Ovary (tissue), 9 donors: ENCODE results near the gene PCID2. TPM values are rescaled to one million over a fixed set of nuclear protein-coding genes. Genes with fewer than 3 reads are reported as not detected.

ENCODE experiments used
- DNase-seq, 5 donors: peaks; one replicate each; pipeline ENCODE4 v3.0.0-alpha.2; 2019 to 2020
- H3K27ac ChIP-seq, 2 donors: fragments of 200-600 bp; one replicate each; pipeline versions ENCODE4 v1.5.1 to v1.8.0; 2019 to 2022
- H3K27me3 ChIP-seq: fragments of 200-600 bp; one replicate; pipeline ENCODE4 v1.8.0; 2022
- H3K36me3 ChIP-seq: fragments of 200-600 bp; sonication (generic); one replicate; pipeline ENCODE4 v1.5.1; 2019
- H3K4me1 ChIP-seq: one replicate; pipeline ENCODE4 v1.8.1; 2013; ENCODE audit warnings: mild to moderate bottlenecking, moderate library complexity; ENCODE audit not compliant: insufficient read depth
- H3K4me3 ChIP-seq: fragments of 200-600 bp; sonication (generic); one replicate; pipeline ENCODE4 v1.5.1; 2017
- H3K9me3 ChIP-seq, 2 donors: fragments of 200-600 bp in 1 of 2; sonication (generic) in 1 of 2; one replicate each; pipeline versions ENCODE4 v1.5.1 to v1.8.1; 2013 to 2019; ENCODE audit warnings: mild to moderate bottlenecking in 1 of 2, moderate library complexity in 1 of 2
- EP300 ChIP-seq: sonication (generic); formaldehyde crosslinking; IDR thresholded peaks from one replicate; pipeline ENCODE4 v1.6.1; 2017; ENCODE audit warnings: antibody characterized with exemption
- POLR2A ChIP-seq: fragments of 450-650 bp; IDR thresholded peaks from one replicate; pipeline ENCODE4 v1.6.1; 2017; ENCODE audit warnings: antibody characterized with exemption, mild to moderate bottlenecking, moderate library complexity
- WGBS, 3 donors: extraction: QIAGEN DNeasy Blood & Tissue Kit in 1 of 3; methylation state at CpG; one replicate each; pipeline versions ENCODE4 v1.1.5 to v1.1.7; 2013 to 2017; 5-methylcytosine and 5-hydroxymethylcytosine counted together
- intact Hi-C, 4 donors: fragments of 100-400 bp; cut with DNase I; formaldehyde crosslinking; loops; one replicate each; pipeline versions ENCODE4 v1.11.0 to v1.15.1; 2022 to 2023
- polyA plus RNA-seq, 2 donors: library from polyadenylated mRNA; stranded (reverse); fragments of 200-250 nt in 1 of 2; fragments of 350-450 nt in 1 of 2; fragmentation: Illumina TruSeq in 1 of 2; extraction: RNeasy Lipid Tissue Mini Kit (QIAGEN cat#74804) in 1 of 2; gene quantifications; one replicate each; pipeline ENCODE4 v1.2.3, GENCODE V29; 2013 to 2014
- small RNA-seq: library from RNA; depleted of rRNA; stranded (forward); fragments of <200 nt; gene quantifications from one replicate; pipeline ENCODE3, GENCODE V24; 2016
- total RNA-seq, 7 donors: library from RNA; depleted of rRNA in 2 of 7; stranded (reverse); fragments of >200 nt in 2 of 7; fragmentation: NEBNext Ultra II Directional in 3 of 7; extraction: Animal tissue kit (Norgen Biotek cat#: 25700) in 3 of 7; gene quantifications; one replicate each; pipeline versions ENCODE4 v1.1.0 to v1.2.4, GENCODE V29; 2016 to 2023
- TF ChIP-seq, protein P1 (sequence below), 3 donors: fragments of 450-650 bp in 2 of 3; fragments of 200-600 bp in 1 of 3; IDR thresholded peaks; one replicate each; pipeline versions ENCODE4 v1.5.1 to v1.8.0; 2016 to 2022; ENCODE audit warnings: antibody characterized with exemption in 3 of 3, mild to moderate bottlenecking in 1 of 3
- donor health status: DM: no; HTN: no; CAD: no; lungs with moderate emphysema.
- donor health status: DM: no; HTN: no; CAD: no.
- donor health status: Bipolar disorder and iron deficiency.
- donor health status: DM: yes; HTN: yes; CAD: no.
- donor health status: DM: no; HTN: no; CAD: no.
- donor health status: DM: yes; HTN: yes; CAD: no.

PCID2 gene
- total and polyA plus RNA-seq, 9 donors, result 43.5 to 56.2 (median 53.5) TPM

DNA sequence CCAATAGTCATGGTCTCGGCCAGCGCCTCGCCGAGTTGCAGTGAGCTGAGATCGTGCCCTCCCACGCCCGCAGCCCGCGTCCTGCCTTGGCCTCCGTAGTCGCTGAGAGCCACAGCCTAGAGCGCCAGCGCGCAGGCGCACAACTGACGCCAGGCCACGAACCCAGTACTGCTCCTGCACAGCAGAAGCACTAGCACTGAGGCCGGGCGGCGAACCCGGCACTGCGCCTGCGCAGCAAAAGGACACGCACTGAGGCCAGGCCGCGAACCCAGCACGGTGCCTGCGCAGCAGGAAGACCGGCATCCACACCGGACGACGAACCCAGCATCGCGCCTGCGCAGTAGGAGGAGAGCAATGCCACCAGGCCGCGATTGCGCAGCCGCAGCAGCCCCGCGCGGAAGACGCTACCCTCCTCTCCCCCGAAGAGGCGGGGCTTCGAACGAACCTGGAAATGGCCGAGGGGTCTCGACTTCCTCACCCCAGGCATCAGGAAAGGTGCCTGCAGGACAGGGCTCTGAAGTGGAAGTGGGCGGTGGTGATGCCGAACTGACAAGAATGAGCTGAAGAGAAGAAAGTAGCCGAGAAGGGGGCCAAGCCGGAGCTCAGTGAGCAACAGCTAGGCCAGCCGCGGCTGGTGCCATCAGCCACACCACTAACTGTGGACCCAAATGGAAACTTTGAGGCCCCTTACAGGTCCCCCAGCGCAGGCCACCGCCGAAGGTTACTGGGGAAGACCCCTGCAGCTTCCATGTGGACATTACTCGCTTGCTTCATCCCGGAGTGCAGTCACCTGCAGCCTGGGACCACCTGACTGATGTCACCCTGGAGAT, 78.3 kb downstream of the PCID2 start:
- no peaks in the 10 kb centered on the region for H3K9me3 ChIP-seq
- H3K27me3 ChIP-seq, result no peaks in the 10 kb centered on the region
- H3K36me3 ChIP-seq, result no peaks in the 10 kb centered on the region
- no peak overlapping the region for H3K4me3 ChIP-seq
- H3K4me1 ChIP-seq, result peaks cover 5% of the 10 kb centered on the region
- TF ChIP-seq EP300 (no peak), POLR2A (no peak)
- TF ChIP-seq, protein P1, sequence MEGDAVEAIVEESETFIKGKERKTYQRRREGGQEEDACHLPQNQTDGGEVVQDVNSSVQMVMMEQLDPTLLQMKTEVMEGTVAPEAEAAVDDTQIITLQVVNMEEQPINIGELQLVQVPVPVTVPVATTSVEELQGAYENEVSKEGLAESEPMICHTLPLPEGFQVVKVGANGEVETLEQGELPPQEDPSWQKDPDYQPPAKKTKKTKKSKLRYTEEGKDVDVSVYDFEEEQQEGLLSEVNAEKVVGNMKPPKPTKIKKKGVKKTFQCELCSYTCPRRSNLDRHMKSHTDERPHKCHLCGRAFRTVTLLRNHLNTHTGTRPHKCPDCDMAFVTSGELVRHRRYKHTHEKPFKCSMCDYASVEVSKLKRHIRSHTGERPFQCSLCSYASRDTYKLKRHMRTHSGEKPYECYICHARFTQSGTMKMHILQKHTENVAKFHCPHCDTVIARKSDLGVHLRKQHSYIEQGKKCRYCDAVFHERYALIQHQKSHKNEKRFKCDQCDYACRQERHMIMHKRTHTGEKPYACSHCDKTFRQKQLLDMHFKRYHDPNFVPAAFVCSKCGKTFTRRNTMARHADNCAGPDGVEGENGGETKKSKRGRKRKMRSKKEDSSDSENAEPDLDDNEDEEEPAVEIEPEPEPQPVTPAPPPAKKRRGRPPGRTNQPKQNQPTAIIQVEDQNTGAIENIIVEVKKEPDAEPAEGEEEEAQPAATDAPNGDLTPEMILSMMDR (IDR thresholded peaks at IDR 0.05), result no peak
- peak in 4 of 5 donors; percentile 21 to 71 (median 53) for DNase-seq
- H3K27ac ChIP-seq, result no peak overlapping the region
- intact Hi-C loops, result no loop called here
- WGBS, 3 donors, result 32 to 54% (median 35%) methylated on average over 47 to 60 of the region's 60 CpGs

DNA sequence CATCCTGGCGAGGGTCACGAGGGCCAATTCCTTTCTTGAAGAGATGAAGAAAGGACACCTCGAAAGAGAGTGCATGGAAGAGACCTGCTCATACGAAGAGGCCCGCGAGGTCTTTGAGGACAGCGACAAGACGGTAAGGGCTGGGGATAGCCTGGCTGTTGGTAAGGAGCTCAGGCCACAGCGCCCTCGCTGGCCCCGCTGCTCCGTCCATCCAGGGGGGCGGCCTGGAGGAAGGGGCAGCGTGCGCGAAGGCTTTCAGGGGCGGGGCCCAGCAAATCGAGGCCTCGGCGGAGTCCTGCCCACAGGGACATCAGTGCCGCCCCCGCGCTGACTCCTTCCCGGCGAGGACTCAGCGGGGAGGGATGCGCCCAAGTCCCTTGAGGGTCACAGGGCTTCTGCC, 79.0 kb downstream of the PCID2 start:
- no peak overlapping the region for H3K4me3 ChIP-seq
- DNase-seq, result peak in 1 of 5 donors; percentile 14

More for the DNA sequence above, 79.0 kb downstream of the PCID2 start:
- H3K9me3 ChIP-seq, result no peaks in the 10 kb centered on the region
- no peaks in the 10 kb centered on the region for H3K27me3 ChIP-seq
- no peak for TF ChIP-seq EP300
- no peak for TF ChIP-seq POLR2A
- TF ChIP-seq, protein P1 (IDR thresholded peaks at IDR 0.05), result no peak
- intact Hi-C loops, result no loop called here
- 64 to 80% (median 67%) methylated on average over 27 of the region's 27 CpGs for WGBS, 3 donors
- peaks cover 5% of the 10 kb centered on the region for H3K4me1 ChIP-seq
- H3K27ac ChIP-seq, result no peak overlapping the region
- no peaks in the 10 kb centered on the region for H3K36me3 ChIP-seq

Small RNA genes within 50 kb of the gene (small RNA-seq; reads per million reads assigned to genes)
- not detected for gene AL137002.1

Other genes with a start within 250 kb of the PCID2 start
- gene MCF2L, start 239.5 kb downstream of the PCID2 start, total RNA-seq, result 10 to 100 TPM in 3 of 7 donors, 1 to 10 TPM in 4; 6.7 to 22.2 (median 8.7) TPM
- gene MCF2L, start 239.5 kb downstream of the PCID2 start, polyA plus RNA-seq, result 10 to 100 TPM in 1 of 2 donors, 1 to 10 TPM in 1; 5.6 to 10.8 TPM
- 1 to 10 TPM in 2 of 7 donors, under 1 TPM in 3, not detected in 2; 0.11 to 2.1 (median 0.43) TPM for gene F7, start 102.9 kb downstream of the PCID2 start, total RNA-seq
- gene F7, start 102.9 kb downstream of the PCID2 start, polyA plus RNA-seq, result under 1 TPM; 0.17 to 0.22 TPM
- 10 to 100 TPM; 13.8 to 40.3 (median 26.5) TPM for gene F10, start 85.9 kb downstream of the PCID2 start, total RNA-seq
- gene F10, start 85.9 kb downstream of the PCID2 start, polyA plus RNA-seq, result 10 to 100 TPM; 40.0 to 41.7 TPM
- gene PROZ, start 50.0 kb downstream of the PCID2 start, total RNA-seq, result not detected
- not detected for gene PROZ, start 50.0 kb downstream of the PCID2 start, polyA plus RNA-seq
- 10 to 100 TPM; 41.1 to 66.4 (median 50.0) TPM for gene CUL4A, start 944 bp upstream of the PCID2 start, total RNA-seq
- 10 to 100 TPM; 24.0 to 43.5 TPM for gene CUL4A, start 944 bp upstream of the PCID2 start, polyA plus RNA-seq
- gene LAMP1, start 88.6 kb upstream of the PCID2 start, total RNA-seq, result 100 to 1,000 TPM in 6 of 7 donors, 10 to 100 TPM in 1; 51.7 to 167 (median 144) TPM
- 100 to 1,000 TPM; 110 to 212 TPM for gene LAMP1, start 88.6 kb upstream of the PCID2 start, polyA plus RNA-seq
- gene GRTP1, start 155.5 kb upstream of the PCID2 start, total RNA-seq, result 10 to 100 TPM in 6 of 7 donors, 1 to 10 TPM in 1; 7.1 to 14.8 (median 12.2) TPM
- gene GRTP1, start 155.5 kb upstream of the PCID2 start, polyA plus RNA-seq, result 10 to 100 TPM in 1 of 2 donors, 1 to 10 TPM in 1; 3.0 to 11.1 TPM
- 1 to 10 TPM; 1.6 to 5.0 (median 1.9) TPM for gene ADPRHL1, start 244.8 kb upstream of the PCID2 start, total RNA-seq
- gene ADPRHL1, start 244.8 kb upstream of the PCID2 start, polyA plus RNA-seq, result 1 to 10 TPM; 2.2 to 2.3 TPM